HL-60 (cell line): ENCODE data around the gene SPTB.

Experiments
- DNase-seq, 2 experiments: peaks; one replicate each; pipeline ENCODE4 v3.0.0-alpha.2; 2010 to 2020; ENCODE audit warnings: low read depth in 1 of 2, low spot score in 1 of 2
- H3K27ac ChIP-seq: fragments of 250-450 bp; sonication (Bioruptor Pico); replicated peaks from 2 replicates; pipeline ENCODE4 v1.5.1; 2020; ENCODE audit warnings: mild to moderate bottlenecking, moderate library complexity
- H3K27me3 ChIP-seq: fragments of 250-450 bp; sonication (Bioruptor Pico); 2 replicates; pipeline ENCODE4 v1.5.1; 2021; ENCODE audit warnings: mild to moderate bottlenecking, moderate library complexity; ENCODE audit not compliant: insufficient read depth, poor library complexity, severe bottlenecking
- H3K4me3 ChIP-seq: replicated peaks from 2 replicates; pipeline ENCODE4 v1.5.1; 2011; ENCODE audit warnings: mild to moderate bottlenecking, control low read depth, low read length; ENCODE audit not compliant: insufficient read depth
- GABPA ChIP-seq: IDR thresholded peaks from 2 replicates; pipeline ENCODE4 v1.6.1; 2012; ENCODE audit warnings: low read depth
- POLR2AphosphoS5 ChIP-seq: IDR thresholded peaks from 2 replicates; pipeline ENCODE4 v1.6.1; 2012; ENCODE audit warnings: low read depth
- SPI1 ChIP-seq: IDR thresholded peaks from 2 replicates; pipeline ENCODE4 v1.6.1; 2012; ENCODE audit warnings: low read depth, mild to moderate bottlenecking, borderline replicate concordance
- TF ChIP-seq, protein P1 (sequence below): IDR thresholded peaks from one replicate; pipeline ENCODE4 v1.5.1; 2011; ENCODE audit warnings: low read length, control low read depth, inconsistent platforms; ENCODE audit not compliant: insufficient read depth
- TF ChIP-seq, protein P2 (sequence below): IDR thresholded peaks from 2 replicates; pipeline ENCODE4 v1.6.1; 2012; ENCODE audit warnings: low read depth; ENCODE audit not compliant: insufficient replicate concordance

SPTB gene

DNA sequence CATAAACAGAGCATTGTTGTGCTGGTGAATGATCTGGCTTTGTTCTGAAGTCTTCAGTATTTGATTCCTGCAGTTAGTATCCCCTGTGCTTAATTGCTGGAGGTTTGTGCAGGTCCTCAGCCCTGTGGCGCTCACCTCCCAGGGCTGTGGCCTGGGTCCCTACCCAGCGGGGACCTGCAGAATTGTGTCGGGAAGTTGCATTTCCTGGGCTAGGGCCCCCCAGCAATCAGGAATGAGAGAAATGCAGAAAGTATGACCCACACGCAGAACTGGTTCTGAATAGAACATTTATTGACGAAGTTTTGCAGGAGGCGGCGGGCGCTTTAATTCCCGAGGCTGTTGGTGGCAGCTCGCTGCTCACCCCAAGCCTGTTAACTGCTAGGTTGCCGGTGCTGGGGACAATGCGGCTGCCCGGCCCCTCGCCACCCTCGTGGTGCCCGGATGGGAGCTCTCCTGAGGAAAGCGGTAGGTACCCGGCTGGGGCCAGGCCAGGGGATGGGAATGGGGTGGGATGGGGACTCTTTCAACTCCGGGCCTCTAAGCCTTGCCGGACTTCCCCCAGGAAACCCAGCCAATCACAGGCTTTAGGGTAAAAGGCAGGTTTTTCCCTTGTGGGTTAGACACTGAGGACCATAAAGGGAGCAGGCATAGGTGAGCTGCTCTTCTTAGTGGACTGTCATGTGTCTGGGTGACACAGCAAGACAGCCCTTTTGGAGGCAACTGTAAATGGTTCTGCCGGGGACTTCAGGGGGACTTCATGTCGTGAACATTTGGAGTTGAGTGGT is 163.9 kb downstream of the SPTB start:
- no peak overlapping the region; the same call in 1 of the 2 replicates for H3K27ac ChIP-seq
- TF ChIP-seq GABPA (no peak), POLR2AphosphoS5 (no peak), SPI1 (no peak)
- TF ChIP-seq, protein P1, sequence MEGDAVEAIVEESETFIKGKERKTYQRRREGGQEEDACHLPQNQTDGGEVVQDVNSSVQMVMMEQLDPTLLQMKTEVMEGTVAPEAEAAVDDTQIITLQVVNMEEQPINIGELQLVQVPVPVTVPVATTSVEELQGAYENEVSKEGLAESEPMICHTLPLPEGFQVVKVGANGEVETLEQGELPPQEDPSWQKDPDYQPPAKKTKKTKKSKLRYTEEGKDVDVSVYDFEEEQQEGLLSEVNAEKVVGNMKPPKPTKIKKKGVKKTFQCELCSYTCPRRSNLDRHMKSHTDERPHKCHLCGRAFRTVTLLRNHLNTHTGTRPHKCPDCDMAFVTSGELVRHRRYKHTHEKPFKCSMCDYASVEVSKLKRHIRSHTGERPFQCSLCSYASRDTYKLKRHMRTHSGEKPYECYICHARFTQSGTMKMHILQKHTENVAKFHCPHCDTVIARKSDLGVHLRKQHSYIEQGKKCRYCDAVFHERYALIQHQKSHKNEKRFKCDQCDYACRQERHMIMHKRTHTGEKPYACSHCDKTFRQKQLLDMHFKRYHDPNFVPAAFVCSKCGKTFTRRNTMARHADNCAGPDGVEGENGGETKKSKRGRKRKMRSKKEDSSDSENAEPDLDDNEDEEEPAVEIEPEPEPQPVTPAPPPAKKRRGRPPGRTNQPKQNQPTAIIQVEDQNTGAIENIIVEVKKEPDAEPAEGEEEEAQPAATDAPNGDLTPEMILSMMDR: no peak
- TF ChIP-seq, protein P2, sequence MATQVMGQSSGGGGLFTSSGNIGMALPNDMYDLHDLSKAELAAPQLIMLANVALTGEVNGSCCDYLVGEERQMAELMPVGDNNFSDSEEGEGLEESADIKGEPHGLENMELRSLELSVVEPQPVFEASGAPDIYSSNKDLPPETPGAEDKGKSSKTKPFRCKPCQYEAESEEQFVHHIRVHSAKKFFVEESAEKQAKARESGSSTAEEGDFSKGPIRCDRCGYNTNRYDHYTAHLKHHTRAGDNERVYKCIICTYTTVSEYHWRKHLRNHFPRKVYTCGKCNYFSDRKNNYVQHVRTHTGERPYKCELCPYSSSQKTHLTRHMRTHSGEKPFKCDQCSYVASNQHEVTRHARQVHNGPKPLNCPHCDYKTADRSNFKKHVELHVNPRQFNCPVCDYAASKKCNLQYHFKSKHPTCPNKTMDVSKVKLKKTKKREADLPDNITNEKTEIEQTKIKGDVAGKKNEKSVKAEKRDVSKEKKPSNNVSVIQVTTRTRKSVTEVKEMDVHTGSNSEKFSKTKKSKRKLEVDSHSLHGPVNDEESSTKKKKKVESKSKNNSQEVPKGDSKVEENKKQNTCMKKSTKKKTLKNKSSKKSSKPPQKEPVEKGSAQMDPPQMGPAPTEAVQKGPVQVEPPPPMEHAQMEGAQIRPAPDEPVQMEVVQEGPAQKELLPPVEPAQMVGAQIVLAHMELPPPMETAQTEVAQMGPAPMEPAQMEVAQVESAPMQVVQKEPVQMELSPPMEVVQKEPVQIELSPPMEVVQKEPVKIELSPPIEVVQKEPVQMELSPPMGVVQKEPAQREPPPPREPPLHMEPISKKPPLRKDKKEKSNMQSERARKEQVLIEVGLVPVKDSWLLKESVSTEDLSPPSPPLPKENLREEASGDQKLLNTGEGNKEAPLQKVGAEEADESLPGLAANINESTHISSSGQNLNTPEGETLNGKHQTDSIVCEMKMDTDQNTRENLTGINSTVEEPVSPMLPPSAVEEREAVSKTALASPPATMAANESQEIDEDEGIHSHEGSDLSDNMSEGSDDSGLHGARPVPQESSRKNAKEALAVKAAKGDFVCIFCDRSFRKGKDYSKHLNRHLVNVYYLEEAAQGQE: no peak

DNA sequence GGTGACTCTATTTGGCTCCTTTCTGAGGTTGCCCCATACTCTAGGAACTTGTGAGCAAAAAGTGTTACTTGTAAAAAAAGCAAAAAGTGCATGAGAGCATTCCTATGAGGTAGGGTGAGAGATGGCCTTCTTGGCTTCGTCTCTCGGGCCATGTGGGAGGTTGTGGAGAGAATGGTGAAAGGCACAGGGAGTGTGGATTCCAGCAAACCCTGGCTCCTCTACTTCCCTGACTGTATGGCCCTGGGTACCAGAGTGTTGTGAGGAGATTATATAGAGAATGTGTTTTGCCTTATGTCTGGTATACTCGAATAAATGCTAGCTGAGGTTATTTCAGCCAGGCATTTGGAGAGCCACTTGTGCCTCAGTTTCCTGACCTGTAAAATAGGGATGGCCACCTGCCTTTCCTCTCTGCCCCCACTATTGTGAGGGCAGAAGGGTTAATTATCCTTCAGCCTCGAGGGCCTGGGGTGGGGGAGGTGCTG is 164.5 kb downstream of the SPTB start:
- Histone ChIP-seq H3K4me3 (no peak overlapping the region), H3K27ac (no peak overlapping the region), H3K27me3 (no peaks in the 10 kb centered on the region)
- DNase-seq: no peak
- no peak for TF ChIP-seq POLR2AphosphoS5
- TF ChIP-seq, protein P1: no peak
- TF ChIP-seq GABPA: no peak
- TF ChIP-seq, protein P2: no peak
- TF ChIP-seq SPI1: no peak

More for the DNA sequence above, 163.9 kb downstream of the SPTB start:
- Histone ChIP-seq H3K27me3 (no peaks in the 10 kb centered on the region), H3K4me3 (no peak overlapping the region)
- DNase-seq: no peak

DNA sequence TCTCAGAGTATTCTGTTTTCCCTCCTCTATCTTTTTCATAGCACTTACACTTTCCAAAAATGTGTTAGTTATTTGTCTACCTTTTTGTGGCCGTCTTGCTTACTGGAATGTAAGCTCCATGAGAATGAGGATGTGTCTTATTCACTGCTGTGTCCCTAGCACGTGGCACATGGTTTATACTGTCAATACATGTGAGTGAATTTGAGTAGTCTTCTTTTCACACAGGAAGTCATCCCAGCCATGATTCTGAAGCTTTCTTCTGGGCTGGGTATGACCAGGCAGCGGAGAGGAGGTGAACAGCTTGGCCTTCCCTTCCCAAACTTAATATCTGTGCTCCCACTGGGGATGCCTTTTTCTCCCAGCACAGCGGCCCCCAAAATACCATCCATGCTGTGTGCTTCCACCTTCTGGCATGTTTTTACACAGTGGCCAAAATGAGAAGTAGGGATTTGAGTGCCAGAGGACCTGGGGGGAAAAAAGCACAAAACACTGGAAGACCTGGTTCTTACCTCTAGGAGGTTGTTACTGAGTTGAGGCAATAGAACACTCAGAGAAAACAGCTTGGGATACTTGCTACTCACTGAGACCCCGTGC is 165.2 kb downstream of the SPTB start:
- no peak overlapping the region for H3K4me3 ChIP-seq
- H3K27ac ChIP-seq: no peak overlapping the region
- no peaks in the 10 kb centered on the region for H3K27me3 ChIP-seq
- no peak for DNase-seq
- TF ChIP-seq, protein P2: no peak
- TF ChIP-seq POLR2AphosphoS5 (no peak), GABPA (no peak), SPI1 (no peak)
- TF ChIP-seq, protein P1: no peak
